Activated CD4-positive, CD25-positive, alpha-beta regulatory T cell treated with anti-CD3 and anti-CD28 coated beads, Interleukin-2, amount 50 U/mL, for 72 hours (primary cell): ENCODE measurements around the gene CFAP97D2.
"Not testable (repeated sequence)": the region's sequence is repeated elsewhere in the genome, so short reads cannot be mapped to it uniquely, and the experiment has no call there.

ENCODE experiments used
- DNase-seq: peaks from one replicate; pipeline ENCODE4 v3.0.0; 2021

CFAP97D2 gene

DNA sequence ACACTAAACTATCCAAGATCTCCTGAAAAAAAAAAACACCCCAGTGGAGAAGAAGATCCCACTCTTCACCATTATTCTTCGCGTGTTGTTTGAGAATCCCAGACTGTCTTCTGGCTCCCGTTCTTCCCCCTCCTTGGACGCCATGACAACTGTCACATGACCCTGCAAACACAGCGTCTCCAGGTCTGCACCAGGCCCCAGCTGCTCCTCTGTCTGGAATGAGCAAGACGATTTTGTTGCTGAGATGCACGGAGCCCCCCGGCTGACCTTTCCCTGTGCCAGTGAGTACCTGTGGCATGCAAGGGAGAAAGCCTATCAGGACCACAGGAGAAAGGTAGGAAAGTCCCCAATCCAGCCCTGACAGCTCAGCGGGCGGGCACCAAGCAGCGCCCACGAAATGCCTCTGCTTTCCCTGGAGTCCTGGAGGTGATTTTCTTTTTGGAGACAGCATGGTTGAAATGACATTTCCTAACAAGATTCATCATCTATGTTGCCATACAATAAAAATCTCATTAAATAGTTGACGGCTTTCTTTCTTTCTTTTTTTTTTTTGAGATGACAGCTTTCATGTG, at the start of gene CFAP97D2:
TSS of gene CFAP97D2 (plus strand) at position 171 of the 572 bp plus-strand sequence. CDS start at position 245, 74 bp downstream.
- no peak for DNase-seq

DNA sequence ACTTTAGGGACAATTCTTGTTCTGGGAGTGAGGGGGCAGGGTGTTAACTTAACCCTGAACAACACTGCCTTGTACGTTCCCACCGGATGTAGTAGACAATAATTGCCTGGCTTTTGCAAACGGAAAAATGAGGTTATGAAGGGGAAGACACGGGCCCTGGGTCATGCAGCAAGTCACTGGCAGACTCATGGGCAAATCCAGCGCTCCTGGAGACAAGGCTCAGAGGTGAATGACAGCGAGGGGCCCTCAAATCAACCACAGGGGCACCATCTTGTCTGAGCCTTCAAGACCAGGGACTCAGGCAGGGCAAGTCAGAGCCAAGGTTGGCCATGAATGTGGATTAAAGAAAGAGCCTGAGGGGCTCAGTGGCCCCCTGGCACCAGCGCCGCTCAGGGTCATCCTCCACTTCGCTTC, 49.4 kb upstream of the CFAP97D2 start:
- DNase-seq = no peak

DNA sequence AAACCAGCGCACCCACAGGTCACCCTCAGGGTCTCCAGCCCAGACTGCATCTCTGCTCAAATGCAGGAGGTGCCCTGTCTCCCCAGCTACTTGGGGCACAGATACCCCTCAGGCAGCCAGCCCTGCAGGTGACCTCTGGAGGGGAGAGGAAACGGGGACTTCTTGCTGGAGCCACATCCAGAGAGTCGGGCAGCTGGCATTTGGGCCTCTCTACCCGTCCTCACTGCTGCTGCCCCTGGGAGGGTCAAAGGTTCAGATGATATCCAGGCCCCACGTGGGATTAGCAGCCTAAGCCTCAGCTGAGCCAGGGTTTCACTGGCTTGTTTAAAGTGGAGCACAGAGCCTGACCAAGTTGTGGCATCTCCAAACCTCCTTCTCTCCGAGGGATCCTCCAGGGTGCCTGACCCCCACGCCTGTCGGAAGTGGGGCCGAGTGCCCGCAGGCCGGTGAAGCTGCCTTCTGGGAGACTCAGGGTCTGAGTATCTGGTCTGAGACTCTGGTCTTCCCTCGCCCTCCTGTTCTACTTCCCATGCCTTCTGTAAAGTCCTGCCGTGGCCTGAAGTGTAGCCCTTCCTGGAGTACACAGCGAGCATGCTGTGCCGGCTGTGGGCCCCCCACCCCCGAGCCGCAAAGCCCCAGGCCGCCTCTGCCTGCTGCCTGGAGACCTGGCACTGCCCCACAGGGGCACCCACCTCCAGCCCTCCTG, 48.8 kb upstream of the CFAP97D2 start:
- no peak for DNase-seq

DNA sequence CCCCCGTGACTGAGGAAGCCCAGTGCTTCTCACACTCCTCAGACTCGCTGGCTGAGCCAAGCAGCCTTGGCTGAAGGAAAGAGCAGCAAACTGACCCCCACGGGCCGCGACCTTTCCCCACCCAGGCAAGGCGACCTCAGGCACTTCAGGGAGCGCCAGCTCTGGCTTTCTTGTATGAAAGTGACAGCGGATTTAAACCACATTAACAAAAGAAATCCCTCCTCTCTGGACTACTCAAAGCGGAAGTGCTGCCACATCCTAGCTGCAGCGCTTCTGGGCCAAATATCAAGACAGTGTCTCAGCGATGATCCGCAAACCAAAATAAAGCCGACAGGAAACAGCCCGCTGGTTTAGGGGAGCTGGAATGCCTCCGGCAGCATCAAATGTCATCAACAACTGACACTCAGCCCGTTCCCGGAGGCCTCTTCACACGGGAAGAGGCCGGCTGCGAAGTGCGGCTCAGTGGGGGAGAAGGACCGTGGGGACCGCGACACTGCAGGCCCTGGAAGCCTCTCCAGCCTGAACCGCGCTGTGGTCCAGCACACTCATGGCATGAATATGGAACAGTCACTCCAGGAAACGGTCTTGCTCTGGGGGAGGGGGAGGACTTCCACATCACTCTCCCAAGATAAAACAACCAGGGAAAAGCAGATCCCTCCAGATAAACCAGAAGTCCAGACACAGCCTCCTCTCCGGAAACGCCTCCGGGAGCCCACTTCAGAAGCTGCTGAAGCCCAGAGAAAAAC, 48.0 kb upstream of the CFAP97D2 start:
- DNase-seq = peak; percentile 58

DNA sequence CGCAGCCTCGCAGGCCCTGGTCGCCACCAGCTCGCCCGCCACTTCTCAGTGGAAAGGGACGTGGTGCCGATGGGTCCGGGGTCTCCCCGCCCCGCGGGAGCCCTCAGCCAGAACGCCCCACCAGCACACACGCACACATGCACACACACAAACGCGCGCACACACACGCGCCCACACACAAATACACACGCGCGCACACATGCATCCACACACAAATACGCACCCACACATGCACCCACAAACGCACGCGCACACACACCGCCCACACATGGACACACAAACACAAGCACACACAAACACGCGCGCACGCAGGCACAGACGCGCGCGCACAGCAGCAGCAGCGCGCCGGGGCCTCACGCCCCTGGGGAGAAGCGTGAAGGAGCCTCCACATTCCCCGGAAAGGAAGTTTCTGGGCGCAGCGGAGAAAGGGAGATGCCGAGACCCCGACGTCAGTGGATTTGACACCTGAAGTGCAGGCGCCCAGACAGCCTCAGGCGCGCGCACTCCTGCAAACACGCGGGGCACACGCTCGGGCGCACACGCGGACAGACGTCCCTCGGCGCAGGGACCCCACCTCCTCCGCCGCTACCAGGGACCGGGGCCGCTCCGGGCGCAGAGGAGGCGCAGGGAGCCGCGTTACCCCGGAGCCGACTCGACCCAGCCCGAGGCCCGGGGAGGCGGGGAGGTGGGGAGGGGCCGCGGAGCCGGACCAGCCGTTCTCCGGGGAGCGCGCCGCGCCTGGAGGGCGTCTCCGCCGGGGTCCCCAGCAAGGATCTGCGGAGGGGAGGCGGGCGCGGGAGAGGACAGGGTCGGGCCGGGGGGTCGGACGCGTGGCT, 47.3 kb upstream of the CFAP97D2 start:
- DNase-seq = peak; percentile 49

DNA sequence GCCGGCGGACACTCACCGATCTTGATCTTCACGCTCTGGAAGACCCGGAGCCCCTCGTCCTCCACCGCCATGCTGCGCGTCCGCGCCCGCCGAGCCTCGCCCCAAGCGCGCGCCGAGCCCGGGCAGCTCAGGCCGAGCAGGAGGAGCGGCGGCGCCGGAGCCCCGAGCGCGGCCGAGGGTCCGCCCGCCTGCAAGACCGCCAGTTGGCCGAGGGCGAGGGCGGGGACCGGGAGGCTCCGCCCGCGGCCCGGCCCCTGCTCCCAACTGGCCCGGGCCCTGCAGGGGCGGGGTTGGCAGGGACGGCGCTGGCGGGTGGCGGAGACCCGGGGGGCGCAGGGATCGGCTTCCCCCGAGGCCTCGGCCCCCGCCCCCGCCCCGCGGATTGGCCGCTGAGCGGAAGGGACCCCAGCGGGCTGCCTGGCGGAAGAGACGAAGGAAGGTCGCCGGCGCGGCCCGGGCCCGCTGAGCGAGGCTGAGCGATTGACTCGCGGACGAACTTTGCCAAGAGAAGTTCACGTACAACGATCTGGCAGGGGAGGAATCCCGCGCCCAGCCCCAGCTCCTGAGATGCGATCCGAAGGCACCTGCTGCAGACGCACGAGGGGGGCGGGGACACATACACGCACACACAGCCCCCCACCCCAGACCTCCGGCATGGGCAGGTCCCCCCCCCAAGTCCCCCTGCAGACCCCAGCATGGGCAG, 46.5 kb upstream of the CFAP97D2 start, which contains the start of gene RASA3:
TSS of gene RASA3 (minus strand) at position 205 of the 703 bp plus-strand sequence. CDS start at position 71, 134 bp downstream.
- DNase-seq = peak; percentile 62

DNA sequence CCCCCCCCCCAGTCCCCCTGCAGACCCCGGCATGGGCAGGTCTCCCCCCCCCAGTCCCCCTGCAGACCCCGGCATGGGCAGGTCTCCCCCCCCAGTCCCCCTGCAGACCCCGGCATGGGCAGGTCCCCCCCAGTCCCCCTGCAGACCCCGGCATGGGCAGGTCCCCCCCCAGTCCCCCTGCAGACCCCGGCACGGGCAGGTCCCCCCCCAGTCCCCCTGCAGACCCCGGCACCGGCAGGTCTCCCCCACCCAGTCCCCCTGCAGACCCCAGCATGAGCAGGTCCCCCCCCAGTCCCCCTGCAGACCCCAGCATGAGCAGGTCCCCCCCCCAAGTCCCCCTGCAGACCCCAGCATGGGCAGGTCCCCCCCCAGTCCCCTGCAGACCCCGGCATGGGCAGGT, 45.9 kb upstream of the CFAP97D2 start:
- not testable (repeated sequence) for DNase-seq

DNA sequence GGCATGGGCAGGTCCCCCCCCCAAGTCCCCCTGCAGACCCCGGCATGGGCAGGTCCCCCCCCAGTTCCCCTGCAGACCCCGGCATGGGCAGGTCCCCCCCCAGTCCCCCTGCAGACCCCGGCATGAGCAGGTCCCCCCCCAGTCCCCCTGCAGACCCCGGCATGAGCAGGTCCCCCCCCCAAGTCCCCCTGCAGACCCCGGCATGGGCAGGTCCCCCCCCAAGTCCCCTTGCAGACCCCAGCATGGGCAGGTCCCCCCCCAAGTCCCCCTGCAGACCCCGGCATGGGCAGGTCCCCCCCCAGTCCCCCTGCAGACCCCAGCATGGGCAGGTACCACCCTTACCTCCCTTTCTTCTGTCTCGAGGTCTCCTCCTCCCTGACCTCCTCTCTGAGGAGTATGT, 45.5 kb upstream of the CFAP97D2 start:
- not testable (repeated sequence) for DNase-seq

DNA sequence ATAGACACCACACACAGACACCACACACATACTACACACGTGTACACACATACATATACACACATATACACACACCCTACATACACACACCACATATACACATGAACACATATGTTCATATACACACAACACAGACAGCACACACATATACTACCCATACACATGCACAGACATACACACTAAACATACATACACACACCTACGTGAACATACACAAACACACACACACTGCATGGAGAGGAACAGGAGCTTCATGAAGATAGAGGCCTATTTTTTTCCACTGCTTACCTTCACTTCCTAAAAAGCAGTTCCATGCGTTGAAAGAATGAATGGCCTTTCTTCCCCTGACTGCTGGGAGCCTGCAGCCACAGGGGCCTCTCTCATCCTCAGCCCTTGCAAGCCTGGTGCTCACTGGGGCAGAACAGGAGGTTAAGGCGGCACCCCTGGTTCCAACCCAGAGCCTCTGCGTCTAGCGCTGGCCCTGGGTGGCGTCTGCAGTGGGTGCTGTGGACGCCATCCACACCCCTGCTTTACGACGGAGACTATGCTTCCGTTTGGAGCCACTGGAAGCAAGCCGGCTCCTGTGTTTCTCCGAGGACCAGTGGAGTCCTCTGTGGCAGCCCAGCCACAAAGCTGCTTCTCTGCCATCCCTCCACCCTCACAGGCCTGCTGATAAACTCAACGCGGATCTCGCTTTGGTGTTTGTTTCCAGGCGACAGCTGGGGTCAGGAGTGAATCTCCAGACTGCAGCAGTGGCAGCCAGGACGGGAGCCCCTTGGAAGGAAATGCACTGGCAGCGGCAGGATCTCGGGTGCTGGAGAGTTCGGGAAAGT, 44.7 kb upstream of the CFAP97D2 start:
- peak; percentile 28 for DNase-seq

DNA sequence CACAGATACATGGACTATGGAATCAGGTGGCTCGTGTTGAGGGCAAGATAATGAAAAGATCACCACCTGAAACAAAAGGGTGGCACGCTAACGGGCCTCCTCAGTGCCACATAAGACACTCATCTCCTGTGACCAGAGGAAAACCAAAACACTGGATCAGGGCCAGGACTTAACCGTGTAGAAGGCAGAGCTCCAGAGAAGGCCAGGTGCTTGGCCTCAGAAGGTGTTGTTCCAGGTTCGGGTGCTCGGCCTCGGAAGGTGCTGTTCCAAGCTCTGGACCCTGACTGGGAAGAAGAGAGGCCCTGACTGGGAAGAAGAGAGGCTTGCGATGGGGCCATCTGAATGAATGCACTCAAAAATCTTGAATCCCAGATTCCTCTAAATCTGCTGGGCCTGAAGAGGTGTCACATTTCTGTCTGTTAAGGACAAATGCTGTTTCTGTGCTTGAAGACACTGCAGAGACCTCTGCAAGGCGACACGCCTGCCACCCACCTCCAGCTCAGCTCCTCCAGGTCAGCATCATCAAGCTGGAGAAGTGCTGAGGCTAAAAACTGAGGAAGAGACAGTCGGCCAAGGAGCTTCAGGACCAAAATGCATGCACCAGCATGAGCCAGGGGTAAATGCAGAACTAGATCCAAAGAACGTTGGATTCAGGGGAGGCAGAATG, 44.0 kb upstream of the CFAP97D2 start:
- peak; percentile 21 for DNase-seq

DNA sequence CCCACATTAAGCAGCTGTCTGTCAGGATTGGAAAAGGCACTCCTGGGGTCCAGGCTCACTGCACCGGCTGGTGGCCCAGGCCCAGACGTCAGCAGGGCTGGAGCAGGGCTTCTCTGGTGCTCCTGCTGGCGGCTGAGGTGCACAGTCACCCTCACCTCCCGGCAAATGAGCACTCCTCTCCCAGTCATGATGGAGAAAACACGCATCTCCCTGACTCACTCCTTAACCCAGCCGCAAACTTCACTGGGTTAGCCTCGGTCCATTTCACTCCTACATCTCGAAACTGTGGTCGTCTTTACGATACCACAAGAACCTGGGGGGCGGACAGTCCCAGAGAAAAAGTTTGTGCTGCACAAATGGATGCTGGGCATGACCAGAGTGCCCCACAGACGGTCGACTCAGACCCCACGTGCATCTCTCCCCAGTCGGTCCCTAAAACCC, 43.3 kb upstream of the CFAP97D2 start:
- peak; percentile 27 for DNase-seq

DNA sequence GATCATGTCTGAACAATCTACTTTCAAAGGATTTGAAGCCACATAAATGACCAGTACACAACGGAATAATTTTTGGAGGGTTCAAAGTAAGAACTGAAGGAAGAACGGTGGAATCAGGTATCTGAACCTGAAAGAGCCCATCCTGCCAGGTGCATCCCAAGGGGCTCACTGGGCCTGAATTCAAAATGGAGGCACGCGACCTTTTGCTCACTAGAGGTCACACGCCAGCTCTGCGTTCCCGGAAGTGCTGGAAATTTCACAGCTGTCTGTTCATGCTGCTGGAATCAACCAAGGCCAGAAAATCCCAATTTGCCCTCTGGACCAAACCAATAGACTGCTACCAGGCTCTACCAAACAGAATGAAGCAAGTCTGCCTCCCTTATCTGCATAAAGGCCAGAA, 42.5 kb upstream of the CFAP97D2 start:
- DNase-seq = no peak

DNA sequence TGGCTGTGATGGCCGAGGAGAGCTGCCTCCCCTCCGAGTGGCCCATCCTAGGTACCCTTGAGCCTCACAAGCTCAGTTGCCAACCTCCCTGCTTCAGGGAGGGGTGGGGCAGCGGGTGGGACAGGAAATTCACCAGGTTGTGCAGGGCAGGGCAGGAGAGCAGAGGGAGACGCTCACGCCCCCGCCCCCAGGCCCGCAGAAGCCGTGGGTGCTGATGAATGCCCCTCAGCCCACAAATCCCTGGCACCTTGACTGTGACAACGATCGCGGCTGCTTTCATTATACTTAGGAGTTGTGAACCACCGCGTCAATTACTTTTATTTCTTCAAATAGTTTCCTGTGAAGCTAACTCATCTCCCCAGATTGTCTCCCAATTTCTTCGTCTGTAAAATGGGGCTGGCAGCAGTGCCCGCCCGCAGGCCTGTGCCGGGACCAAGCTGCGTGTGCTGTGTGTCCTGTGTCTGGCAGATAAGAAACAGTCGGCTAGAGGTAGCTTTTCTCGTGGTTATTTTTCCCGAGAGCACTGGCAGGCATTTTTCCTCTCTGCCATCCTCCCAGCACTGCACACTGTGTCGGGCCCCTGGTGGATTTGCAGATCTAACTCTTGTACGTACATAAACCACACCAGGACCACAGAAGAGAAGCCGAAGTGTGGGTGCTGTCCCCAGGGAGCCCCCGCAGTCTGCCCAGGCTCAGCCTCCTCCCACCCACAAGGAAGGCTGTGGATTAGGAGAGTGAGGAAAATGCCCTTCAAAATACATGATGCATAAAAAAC, 38.7 kb upstream of the CFAP97D2 start:
- peak; percentile 31 for DNase-seq

DNA sequence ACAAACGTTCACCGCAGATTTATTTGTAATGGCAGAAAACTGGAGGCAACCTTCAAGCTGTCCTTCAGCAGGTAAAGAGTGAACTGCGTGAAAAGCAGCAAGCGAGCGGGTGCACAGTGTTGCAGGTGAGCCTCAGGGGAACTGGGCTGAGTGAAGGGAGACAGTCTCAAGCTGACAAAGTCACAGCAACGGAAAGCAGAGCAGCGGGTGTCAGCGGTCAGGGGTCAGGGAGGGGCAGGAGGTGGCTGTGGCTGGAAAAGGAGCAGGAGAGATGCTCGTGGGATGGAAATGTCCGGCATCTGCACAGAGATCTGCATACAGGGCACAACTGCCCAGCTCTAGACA, 38.2 kb upstream of the CFAP97D2 start:
- peak; percentile 45 for DNase-seq

DNA sequence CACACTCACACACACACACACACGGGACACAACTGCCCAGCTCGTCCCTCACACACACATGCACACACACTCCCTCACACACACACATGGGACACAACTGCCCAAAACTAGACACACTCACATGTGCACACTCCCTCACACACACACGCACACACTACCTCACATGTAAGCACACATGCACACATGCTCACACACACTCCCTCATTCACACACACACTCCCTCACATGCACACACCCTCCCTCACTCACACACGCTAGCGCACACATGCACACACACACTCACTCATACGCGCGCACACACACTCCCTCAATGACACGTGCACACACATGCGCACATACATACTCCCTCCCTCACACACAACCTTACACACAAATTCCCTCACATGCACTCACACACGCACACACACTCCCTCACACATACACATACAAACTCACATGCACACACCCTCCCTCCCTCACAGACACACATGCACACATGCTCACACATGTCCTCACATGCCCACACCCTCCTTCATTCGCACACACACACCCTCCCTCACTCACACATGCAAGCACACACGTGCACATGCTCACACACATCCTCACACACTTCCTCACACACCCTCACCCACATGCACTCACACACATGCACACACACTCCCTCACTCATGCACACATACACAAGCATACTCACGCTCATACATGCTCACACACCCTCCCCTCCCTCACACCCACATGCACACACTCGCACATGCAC, 37.6 kb upstream of the CFAP97D2 start:
- DNase-seq = peak; percentile 25

DNA sequence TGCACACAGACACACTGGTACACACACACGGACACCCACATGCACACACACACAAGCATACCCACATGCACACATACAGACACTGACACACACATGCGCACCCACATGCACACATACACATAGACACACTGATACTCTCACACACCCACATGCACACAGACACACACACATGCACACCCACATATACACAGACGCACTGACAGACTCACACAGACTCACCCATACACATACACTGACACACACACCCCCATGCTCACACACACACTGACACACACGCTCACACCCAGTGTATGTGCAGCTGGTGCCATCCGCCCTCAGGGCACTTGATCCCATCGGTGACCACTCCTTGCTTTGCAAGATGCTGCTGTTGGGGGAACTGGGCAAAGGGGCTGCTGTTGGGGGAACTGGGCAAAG, 36.9 kb upstream of the CFAP97D2 start:
- DNase-seq = no peak

DNA sequence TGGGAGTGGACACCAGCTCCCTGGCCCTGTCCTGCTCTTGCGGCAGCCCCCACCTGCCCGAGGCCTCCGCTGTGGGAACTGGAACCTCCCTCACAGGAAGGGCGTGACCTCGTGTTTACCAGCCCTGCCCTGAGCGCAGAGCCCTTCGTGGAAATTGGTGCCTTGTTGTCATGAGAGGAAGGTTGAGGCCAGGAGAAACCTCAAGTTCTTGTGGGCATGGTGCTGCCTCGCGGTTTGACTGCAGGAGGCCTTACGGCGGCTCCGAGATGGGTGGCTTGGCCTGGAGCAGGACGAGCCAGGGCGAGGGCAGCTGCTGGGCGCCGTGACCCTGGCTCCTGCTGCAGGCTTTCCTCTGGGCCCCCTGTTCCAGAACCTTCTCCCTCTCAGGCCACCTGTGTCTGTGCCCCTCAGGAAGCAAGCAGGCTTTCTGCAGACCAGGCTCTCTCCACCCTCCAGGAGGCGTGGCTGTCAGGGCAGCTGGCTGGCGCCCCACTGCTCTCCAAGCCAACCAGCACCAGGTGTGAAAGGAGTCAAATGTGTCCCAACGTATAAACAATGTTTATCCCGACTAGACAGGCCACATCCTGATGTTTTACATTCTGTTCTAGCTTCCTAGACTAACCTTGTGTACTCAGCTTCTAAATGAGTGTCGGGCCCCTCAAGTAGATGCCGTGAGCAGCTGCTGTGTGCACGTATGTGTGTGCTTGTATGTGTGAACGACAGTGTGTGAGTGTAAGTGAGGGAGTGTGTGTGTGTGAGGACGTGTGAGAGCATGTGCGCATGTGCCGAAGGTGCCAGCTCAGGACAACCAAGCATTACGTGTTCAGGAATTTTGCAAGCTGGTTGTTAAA, 36.2 kb upstream of the CFAP97D2 start:
- peak; percentile 66 for DNase-seq
